ENCODE measurements around the gene EGR2.

The EGR2 gene

DNA sequence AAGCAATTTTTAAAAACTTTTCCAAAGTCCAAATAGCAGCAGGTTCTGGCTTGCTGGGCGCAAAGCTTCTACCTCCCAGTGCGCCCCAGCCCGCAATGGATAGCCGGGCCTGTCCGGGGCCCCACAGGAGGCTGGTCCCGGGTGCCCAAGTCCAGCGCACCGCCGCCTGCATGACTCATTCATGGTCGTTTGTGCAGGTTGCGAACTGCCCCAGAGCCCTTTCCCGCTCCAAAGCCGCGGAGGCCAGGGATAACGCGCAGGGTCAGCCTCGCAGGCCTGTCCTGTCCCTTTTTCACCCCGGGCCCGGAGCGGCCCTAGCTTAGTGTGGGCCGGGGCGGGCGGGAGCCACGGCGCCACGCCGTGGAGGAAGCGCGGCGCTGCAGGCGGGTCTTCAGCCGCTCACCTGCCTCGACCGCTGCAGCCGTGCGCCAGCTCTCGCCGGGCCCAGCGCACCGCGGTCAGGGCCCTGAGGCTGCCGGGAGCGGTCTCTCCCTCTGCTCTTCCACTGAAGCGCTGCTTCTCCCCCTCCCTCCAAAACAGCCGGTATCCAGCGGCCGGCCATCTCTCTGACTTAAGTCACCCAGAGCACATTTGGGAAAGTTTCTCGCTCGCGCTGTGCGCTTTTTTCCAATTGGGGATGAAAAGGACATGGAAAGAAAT, 1.7 kb upstream of the EGR2 start:
- Histone ChIP-seq H3K9me3 (ENCODE audit: control insufficient read depth in 1 of 2, low read length in 2 of 2) (no peaks in the 10 kb centered on the region), H3K4me1 (ENCODE audit: control insufficient read depth in 1 of 2, insufficient read depth in 2 of 2, low read length in 2 of 2) (peaks cover 3 to 31% of the 10 kb centered on the region in 2 donors), H3K36me3 (ENCODE audit: control insufficient read depth in 1 of 2, insufficient read depth in 2 of 2, low read length in 2 of 2) (no peaks in the 10 kb centered on the region), H3K4me3 (ENCODE audit: low read depth in 1 of 2, low read length in 2 of 2) (peak overlapping the region; percentile 79 to 96), H3K27me3 (ENCODE audit: low read depth, low read length) (peaks cover 26% of the 10 kb centered on the region), H3K27ac (ENCODE audit: low read length) (no peak overlapping the region)

DNA sequence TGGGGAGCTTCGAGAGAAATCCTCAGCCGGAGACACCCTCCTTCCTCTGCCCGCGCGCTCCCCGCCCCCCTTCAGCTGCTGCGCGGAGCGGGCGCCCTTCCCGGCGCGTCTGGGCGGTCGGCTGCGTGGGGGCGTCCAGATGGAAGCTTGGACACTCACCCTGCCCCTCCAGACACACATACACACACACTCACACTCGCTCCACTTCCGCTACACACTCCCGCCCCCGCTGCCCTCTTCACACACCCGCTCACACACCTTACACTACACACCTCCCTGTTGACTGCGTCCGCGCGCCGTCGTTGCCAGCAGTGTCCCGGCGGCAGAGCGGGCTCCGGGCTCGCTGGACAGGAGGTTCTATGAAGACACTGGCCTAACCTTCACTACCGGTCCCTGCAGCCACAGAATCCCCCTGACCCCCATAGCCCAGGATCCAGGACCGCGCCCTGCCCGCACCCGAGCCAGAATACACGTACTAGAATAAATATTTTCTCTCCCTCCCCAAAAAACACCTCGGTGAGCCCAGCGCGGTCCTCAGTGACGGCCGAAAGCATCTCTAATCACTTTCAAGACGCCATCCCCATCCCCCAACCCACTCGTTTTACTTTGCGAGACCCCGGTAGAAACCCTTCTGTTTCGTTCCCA, 1.1 kb upstream of the EGR2 start:
- Histone ChIP-seq H3K4me3 (ENCODE audit: low read depth in 1 of 2, low read length in 2 of 2) (peak overlapping the region; percentile 79 to 96), H3K27ac (ENCODE audit: low read length) (peak overlapping the region; percentile 97), H3K36me3 (ENCODE audit: control insufficient read depth in 1 of 2, insufficient read depth in 2 of 2, low read length in 2 of 2) (no peaks in the 10 kb centered on the region), H3K4me1 (ENCODE audit: control insufficient read depth in 1 of 2, insufficient read depth in 2 of 2, low read length in 2 of 2) (peaks cover 3 to 31% of the 10 kb centered on the region in 2 donors), H3K9me3 (ENCODE audit: control insufficient read depth in 1 of 2, low read length in 2 of 2) (no peaks in the 10 kb centered on the region), H3K27me3 (ENCODE audit: low read depth, low read length) (peaks cover 26% of the 10 kb centered on the region)

DNA sequence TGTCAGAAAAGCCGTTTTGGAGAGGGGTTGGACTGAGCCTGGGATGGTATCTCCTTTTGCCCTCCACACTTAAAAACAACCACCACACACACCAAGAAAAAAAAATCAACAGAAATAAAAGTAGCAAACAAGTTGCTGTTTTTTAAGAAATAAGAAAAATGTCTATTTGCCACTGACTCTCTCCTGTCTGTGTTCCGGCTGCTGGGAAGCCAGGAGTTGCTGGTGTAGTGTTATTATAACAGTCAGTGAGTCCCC, 163 bp downstream of the EGR2 start:
- peak overlapping the region; percentile 79 to 96 for H3K4me3 ChIP-seq (ENCODE audit: low read depth in 1 of 2, low read length in 2 of 2)
- peaks cover 26% of the 10 kb centered on the region for H3K27me3 ChIP-seq (ENCODE audit: low read depth, low read length)
- no peaks in the 10 kb centered on the region for H3K36me3 ChIP-seq (ENCODE audit: control insufficient read depth in 1 of 2, insufficient read depth in 2 of 2, low read length in 2 of 2)
- H3K27ac ChIP-seq (ENCODE audit: low read length), result no peak overlapping the region
- no peaks in the 10 kb centered on the region for H3K9me3 ChIP-seq (ENCODE audit: control insufficient read depth in 1 of 2, low read length in 2 of 2)
- peaks cover 3 to 31% of the 10 kb centered on the region in 2 donors for H3K4me1 ChIP-seq (ENCODE audit: control insufficient read depth in 1 of 2, insufficient read depth in 2 of 2, low read length in 2 of 2)

DNA sequence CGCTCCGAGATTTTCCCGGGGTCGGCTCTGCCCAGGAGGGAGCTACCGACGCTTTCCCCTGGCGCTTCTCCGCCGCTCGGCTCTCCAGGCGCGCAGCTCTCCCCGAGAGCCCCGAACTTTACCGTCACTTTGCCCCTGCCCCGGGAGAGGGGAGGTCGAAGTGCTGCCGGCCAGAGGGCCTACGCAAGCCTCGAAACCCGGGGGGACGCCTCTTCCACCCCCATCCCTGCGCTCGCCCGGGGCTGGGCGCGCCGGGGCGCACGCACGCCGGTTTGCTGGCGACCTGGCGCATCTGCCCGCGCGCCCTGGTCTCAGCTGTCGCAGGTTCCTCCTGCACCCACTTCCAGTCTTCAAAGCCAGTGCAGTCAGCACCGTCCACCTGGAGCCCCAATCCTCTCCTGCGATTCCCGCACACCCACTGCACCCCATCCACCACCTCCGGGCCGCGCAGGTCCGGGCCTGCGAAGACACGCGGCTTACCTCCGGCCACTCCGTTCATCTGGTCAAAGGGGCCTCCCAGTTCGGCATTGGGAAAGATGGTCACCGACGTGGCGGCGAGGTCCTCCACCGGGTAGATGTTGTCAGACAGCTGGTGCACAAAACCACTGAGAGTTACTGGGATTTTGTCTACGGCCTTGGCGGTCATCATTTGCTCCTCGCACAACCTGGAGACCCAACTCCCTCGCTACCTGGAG, 638 bp downstream of the EGR2 start:
- Histone ChIP-seq H3K27ac (ENCODE audit: low read length) (no peak overlapping the region), H3K36me3 (ENCODE audit: control insufficient read depth in 1 of 2, insufficient read depth in 2 of 2, low read length in 2 of 2) (no peaks in the 10 kb centered on the region), H3K9me3 (ENCODE audit: control insufficient read depth in 1 of 2, low read length in 2 of 2) (no peaks in the 10 kb centered on the region), H3K4me1 (ENCODE audit: control insufficient read depth in 1 of 2, insufficient read depth in 2 of 2, low read length in 2 of 2) (peaks cover 3 to 31% of the 10 kb centered on the region in 2 donors), H3K27me3 (ENCODE audit: low read depth, low read length) (peaks cover 26% of the 10 kb centered on the region), H3K4me3 (ENCODE audit: low read depth in 1 of 2, low read length in 2 of 2) (peak overlapping the region; percentile 79 to 96)

DNA sequence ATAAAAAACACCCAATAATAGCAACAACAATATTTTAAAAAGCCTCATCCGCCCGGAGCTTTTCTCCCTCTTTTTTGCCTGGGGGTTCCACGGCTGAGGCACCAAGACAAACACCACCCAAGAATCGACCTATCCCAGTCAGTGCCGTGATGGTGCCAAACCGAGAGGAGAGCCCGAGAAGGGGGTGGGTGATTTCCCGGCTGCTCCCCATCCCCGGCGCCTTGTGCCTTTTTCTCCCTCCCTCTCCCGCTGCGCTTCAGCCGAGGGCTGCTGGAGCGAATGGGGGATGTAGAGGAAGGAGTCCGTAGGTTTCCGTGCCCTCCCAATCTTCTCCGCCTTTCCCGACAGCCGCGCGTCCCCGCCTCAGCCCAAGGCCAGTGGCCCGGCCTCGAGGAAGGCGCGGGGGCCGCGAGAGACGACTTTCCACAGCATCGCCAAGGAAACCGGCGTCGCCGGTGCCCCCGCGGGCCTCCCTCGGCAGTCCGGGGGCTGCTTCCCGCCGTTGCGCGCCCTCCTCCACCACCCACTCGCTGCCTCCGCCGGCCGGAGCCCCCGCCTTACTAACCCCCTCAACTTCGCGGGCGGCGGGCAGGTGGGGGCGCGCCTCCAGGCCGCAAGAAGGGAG, 1.3 kb downstream of the EGR2 start:
- peak overlapping the region; percentile 79 to 96 for H3K4me3 ChIP-seq (ENCODE audit: low read depth in 1 of 2, low read length in 2 of 2)
- H3K27me3 ChIP-seq (ENCODE audit: low read depth, low read length), result peaks cover 26% of the 10 kb centered on the region
- peaks cover 3 to 31% of the 10 kb centered on the region in 2 donors for H3K4me1 ChIP-seq (ENCODE audit: control insufficient read depth in 1 of 2, insufficient read depth in 2 of 2, low read length in 2 of 2)
- no peak overlapping the region for H3K27ac ChIP-seq (ENCODE audit: low read length)
- no peaks in the 10 kb centered on the region for H3K9me3 ChIP-seq (ENCODE audit: control insufficient read depth in 1 of 2, low read length in 2 of 2)
- no peaks in the 10 kb centered on the region for H3K36me3 ChIP-seq (ENCODE audit: control insufficient read depth in 1 of 2, insufficient read depth in 2 of 2, low read length in 2 of 2)

DNA sequence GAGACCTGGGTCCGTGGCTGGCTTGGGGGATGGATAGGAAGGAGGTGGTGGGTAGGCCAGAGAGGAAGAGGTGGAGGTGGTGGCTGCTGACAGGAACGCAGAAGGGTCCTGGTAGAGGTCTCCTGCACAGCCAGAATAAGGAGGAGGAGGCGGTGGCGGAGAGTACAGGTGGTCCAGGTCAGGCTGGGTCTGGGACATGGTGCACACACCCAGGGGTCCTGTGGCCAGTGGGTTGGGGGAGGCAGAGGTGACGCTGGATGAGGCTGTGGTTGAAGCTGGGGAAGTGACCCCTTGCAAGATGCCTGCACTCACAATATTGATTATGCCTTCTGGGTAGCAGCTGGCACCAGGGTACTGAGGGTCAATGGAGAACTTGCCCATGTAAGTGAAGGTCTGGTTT, 2.2 kb downstream of the EGR2 start:
- H3K9me3 ChIP-seq (ENCODE audit: control insufficient read depth in 1 of 2, low read length in 2 of 2), result no peaks in the 10 kb centered on the region
- peak overlapping the region; percentile 79 to 96 for H3K4me3 ChIP-seq (ENCODE audit: low read depth in 1 of 2, low read length in 2 of 2)
- H3K36me3 ChIP-seq (ENCODE audit: control insufficient read depth in 1 of 2, insufficient read depth in 2 of 2, low read length in 2 of 2), result no peaks in the 10 kb centered on the region
- peaks cover 18% of the 10 kb centered on the region for H3K27me3 ChIP-seq (ENCODE audit: low read depth, low read length)
- peaks cover 3 to 29% of the 10 kb centered on the region in 2 donors for H3K4me1 ChIP-seq (ENCODE audit: control insufficient read depth in 1 of 2, insufficient read depth in 2 of 2, low read length in 2 of 2)
- no peak overlapping the region for H3K27ac ChIP-seq (ENCODE audit: low read length)

DNA sequence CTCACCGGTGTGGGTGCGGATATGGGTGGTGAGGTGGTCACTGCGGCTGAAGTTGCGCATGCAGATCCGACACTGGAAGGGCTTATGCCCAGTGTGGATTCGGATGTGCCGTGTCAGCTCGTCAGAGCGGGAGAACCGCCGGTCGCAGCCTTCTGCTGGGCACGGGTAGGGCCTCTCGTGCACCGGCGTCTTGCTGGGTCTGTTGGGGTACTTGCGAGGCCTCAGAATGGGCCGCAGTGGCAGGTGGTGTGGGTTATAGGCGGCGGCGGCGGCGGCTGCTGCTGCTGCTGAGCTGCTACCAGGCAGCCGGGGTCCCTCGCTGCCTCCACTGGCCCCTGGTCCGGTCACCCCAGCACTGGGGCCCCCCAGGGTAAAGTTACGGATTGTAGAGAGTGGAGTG, 2.7 kb downstream of the EGR2 start:
- Histone ChIP-seq H3K27me3 (ENCODE audit: low read depth, low read length) (peaks cover 17% of the 10 kb centered on the region), H3K27ac (ENCODE audit: low read length) (no peak overlapping the region), H3K4me3 (ENCODE audit: low read depth in 1 of 2, low read length in 2 of 2) (no peak overlapping the region), H3K4me1 (ENCODE audit: control insufficient read depth in 1 of 2, insufficient read depth in 2 of 2, low read length in 2 of 2) (peaks cover 3 to 24% of the 10 kb centered on the region in 2 donors), H3K9me3 (ENCODE audit: control insufficient read depth in 1 of 2, low read length in 2 of 2) (no peaks in the 10 kb centered on the region), H3K36me3 (ENCODE audit: control insufficient read depth in 1 of 2, insufficient read depth in 2 of 2, low read length in 2 of 2) (no peaks in the 10 kb centered on the region)

DNA sequence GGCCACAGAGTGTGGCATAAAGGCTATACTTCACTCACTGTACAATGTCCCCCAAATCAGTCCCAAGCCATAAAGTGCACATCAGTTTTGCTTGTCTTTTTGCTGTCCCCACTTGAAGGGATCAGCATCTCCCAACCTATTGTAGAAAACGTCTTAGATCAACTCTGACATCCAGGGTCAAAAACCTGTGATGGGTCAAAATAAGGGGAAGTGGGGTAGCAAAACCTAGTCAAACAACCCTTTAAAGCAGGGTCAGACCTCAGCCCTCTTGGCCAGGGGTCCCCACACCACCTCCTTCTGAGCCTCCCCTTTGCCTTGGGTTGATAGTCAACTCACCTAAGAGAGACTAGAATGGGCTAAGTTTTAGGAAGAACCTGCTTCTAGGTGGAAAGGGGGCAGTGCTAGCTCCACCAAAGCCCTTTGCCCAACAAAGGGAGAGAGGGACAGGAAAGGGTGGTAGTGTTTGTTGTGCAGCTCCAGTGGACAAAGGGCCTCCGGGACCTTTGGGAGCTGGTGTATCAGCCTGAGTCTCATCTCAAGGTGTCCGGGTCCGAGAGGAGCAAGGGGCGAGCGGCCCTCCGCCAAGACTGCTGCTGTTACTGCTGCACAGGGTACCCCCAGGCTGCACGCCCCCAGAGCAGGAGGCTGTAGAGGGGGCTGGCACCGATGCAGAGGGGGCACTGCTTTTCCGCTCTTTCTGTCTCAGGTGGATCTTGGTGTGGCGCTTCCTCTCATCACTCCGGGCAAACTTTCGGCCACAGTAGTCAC, 3.3 kb downstream of the EGR2 start:
- Histone ChIP-seq H3K4me1 (ENCODE audit: control insufficient read depth in 1 of 2, insufficient read depth in 2 of 2, low read length in 2 of 2) (peaks cover 5 to 22% of the 10 kb centered on the region in 2 donors), H3K27me3 (ENCODE audit: low read depth, low read length) (peaks cover 17% of the 10 kb centered on the region), H3K9me3 (ENCODE audit: control insufficient read depth in 1 of 2, low read length in 2 of 2) (no peaks in the 10 kb centered on the region), H3K27ac (ENCODE audit: low read length) (no peak overlapping the region), H3K4me3 (ENCODE audit: low read depth in 1 of 2, low read length in 2 of 2) (no peak overlapping the region), H3K36me3 (ENCODE audit: control insufficient read depth in 1 of 2, insufficient read depth in 2 of 2, low read length in 2 of 2) (no peaks in the 10 kb centered on the region)

DNA sequence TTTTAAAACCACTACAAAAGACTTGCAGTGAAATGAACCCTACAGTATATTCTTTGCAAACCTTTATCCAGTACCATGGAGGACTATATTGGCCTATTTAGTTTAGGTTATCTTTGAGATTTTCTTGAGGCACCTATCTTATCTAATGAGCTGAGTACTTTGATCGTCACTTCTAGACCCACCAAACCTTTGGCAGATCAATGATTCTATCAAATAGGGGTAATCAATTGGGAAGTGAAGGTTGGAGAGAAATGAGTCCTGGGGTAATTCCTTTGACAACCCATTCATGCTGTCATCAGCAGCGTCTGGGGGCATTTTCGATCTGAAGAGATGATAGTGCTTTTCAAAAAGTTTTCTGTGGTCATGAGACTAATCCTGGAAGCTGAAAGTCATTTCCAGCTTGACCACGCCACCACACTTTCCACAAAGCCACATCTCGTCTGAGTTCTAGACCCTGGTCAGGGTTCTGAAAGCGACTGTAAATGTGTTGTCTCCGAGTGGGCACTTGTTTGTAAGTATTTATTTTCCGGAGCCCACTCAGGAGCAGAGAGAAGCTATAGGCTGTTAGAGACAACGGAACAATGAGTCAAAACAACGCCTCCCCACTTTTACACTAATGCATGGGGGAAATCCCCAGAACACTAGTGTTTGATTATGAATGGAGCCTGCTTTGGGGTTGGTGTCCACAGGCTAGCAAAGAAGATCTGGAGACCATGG, 4.8 kb downstream of the EGR2 start:
- Histone ChIP-seq H3K36me3 (ENCODE audit: control insufficient read depth in 1 of 2, insufficient read depth in 2 of 2, low read length in 2 of 2) (no peaks in the 10 kb centered on the region), H3K27me3 (ENCODE audit: low read depth, low read length) (peaks cover 17% of the 10 kb centered on the region), H3K27ac (ENCODE audit: low read length) (no peak overlapping the region), H3K9me3 (ENCODE audit: control insufficient read depth in 1 of 2, low read length in 2 of 2) (no peaks in the 10 kb centered on the region), H3K4me3 (ENCODE audit: low read depth in 1 of 2, low read length in 2 of 2) (no peak overlapping the region), H3K4me1 (ENCODE audit: control insufficient read depth in 1 of 2, insufficient read depth in 2 of 2, low read length in 2 of 2) (peaks cover 9 to 31% of the 10 kb centered on the region in 2 donors)

DNA sequence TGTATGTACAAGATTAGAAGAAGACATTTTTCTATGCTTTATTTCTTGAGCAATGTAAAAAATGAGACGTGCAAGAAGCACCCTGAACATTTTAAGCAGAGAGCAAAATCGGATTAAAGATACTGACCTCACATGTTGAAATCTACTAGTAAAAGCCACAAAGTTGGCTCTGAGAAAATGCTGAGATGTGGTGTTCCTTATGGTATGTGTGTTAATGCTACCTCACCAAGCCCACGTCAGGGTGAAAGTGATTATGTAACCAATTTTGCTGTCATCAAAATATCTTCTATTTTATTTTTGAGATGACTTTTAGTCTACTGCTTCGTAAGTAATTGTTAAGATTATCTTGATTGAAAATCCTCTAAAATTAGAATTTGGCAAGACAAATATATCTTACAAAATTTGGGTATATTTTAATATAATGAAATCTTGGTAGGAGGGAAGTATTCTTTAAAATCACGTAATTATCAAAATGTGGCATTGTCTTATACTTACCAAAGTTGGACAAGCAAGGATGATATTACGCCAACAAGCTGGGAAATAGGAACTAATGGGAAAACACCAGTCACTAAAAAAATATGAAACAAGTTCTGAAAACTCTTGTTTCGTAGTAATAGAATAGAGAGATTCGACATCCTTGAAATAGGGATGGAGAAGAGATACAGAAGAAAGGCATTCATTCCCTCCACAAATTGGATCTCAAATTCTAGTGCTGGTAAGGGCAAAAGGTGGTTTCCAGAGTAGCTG, 5.8 kb downstream of the EGR2 start:
- Histone ChIP-seq H3K27ac (ENCODE audit: low read length) (no peak overlapping the region), H3K4me1 (ENCODE audit: control insufficient read depth in 1 of 2, insufficient read depth in 2 of 2, low read length in 2 of 2) (peaks cover 13 to 34% of the 10 kb centered on the region in 2 donors)

More for the DNA sequence above, 5.8 kb downstream of the EGR2 start:
- no peaks in the 10 kb centered on the region for H3K36me3 ChIP-seq (ENCODE audit: control insufficient read depth in 1 of 2, insufficient read depth in 2 of 2, low read length in 2 of 2)
- H3K9me3 ChIP-seq (ENCODE audit: control insufficient read depth in 1 of 2, low read length in 2 of 2), result no peaks in the 10 kb centered on the region
- H3K27me3 ChIP-seq (ENCODE audit: low read depth, low read length), result peaks cover 11% of the 10 kb centered on the region
- no peak overlapping the region for H3K4me3 ChIP-seq (ENCODE audit: low read depth in 1 of 2, low read length in 2 of 2)

Data from muscle layer of duodenum (tissue), 2 donors.